ENCODE data around the gene ROMO1.

Gene ROMO1

GRCh38 chr20:35662551-35662950 lies 36.7 kb upstream of the ROMO1 start:
- TF ChIP-seq MAX (IDR thresholded peaks at IDR 0.05) (no peak), NFIC (IDR thresholded peaks at IDR 0.05) (no peak), EGR1 (IDR thresholded peaks at IDR 0.05) (no peak), REST (IDR thresholded peaks at IDR 0.05; ENCODE audit: low read depth) (no peak), CREB1 (IDR thresholded peaks at IDR 0.05; ENCODE audit: low read depth) (no peak), FOXM1 (IDR thresholded peaks at IDR 0.05; ENCODE audit: borderline replicate concordance, low read depth) (no peak), TAF1 (IDR thresholded peaks at IDR 0.05; ENCODE audit: low read depth) (no peak)

- TF ChIP-seq MAX (IDR thresholded peaks at IDR 0.05) (0 out of 2 replicates have a peak, but pooled peaks have one; percentile 44), ZBTB7A (IDR thresholded peaks at IDR 0.05; ENCODE audit: low read depth) (no peak)
Observed at GRCh38 chr20:35663516-35664465, 35.4 kb upstream of the ROMO1 start.

- TF ChIP-seq CEBPB (IDR thresholded peaks at IDR 0.05) (no peak), RAD21 (IDR thresholded peaks at IDR 0.05; ENCODE audit: low read depth) (no peak), YY1 (IDR thresholded peaks at IDR 0.05; ENCODE audit: low read depth) (peak; percentile 97), USF1 (IDR thresholded peaks at IDR 0.05) (no peak), EP300 (IDR thresholded peaks at IDR 0.05; ENCODE audit: borderline replicate concordance) (peak; percentile 29; the same call in 1 of the 2 replicates), EGR1 (IDR thresholded peaks at IDR 0.05) (0 out of 2 replicates have a peak, but pooled peaks have one; percentile 25), REST (IDR thresholded peaks at IDR 0.05; ENCODE audit: low read depth) (no peak), NFIC (IDR thresholded peaks at IDR 0.05) (no peak), TAF1 (IDR thresholded peaks at IDR 0.05; ENCODE audit: low read depth) (peak; percentile 93), ZBTB7A (IDR thresholded peaks at IDR 0.05; ENCODE audit: low read depth) (peak; percentile 64; the same call in 1 of the 2 replicates), CREB1 (IDR thresholded peaks at IDR 0.05; ENCODE audit: low read depth) (peak; percentile 74; the same call in 1 of the 2 replicates), TCF12 (IDR thresholded peaks at IDR 0.05; ENCODE audit: low read depth) (0 out of 2 replicates have a peak, but pooled peaks have one; percentile 41), TEAD4 (IDR thresholded peaks at IDR 0.05) (peak; percentile 81), FOXM1 (IDR thresholded peaks at IDR 0.05; ENCODE audit: borderline replicate concordance, low read depth) (no peak), MAX (IDR thresholded peaks at IDR 0.05) (peak; percentile 92)
Observed at GRCh38 chr20:35664466-35665206, 34.6 kb upstream of the ROMO1 start, which contains the start of the genes CPNE1 and RBM12. Gene CPNE1 (minus strand): TSS chr20:35664900. CDS start chr20:35632923, 31,977 bp downstream. Gene RBM12 (minus strand): TSS chr20:35664900. CDS start chr20:35655322, 9,578 bp downstream.

- TF ChIP-seq TEAD4 (IDR thresholded peaks at IDR 0.05) (no peak), ZBTB7A (IDR thresholded peaks at IDR 0.05; ENCODE audit: low read depth) (no peak), USF1 (IDR thresholded peaks at IDR 0.05) (no peak), CEBPB (IDR thresholded peaks at IDR 0.05) (no peak), CREB1 (IDR thresholded peaks at IDR 0.05; ENCODE audit: low read depth) (no peak), YY1 (IDR thresholded peaks at IDR 0.05; ENCODE audit: low read depth) (no peak)
Observed at GRCh38 chr20:35665949-35666288, 33.3 kb upstream of the ROMO1 start.

- TF ChIP-seq REST (IDR thresholded peaks at IDR 0.05; ENCODE audit: low read depth), result no peak
- TF ChIP-seq CEBPB (IDR thresholded peaks at IDR 0.05), result no peak
- TF ChIP-seq FOXM1 (IDR thresholded peaks at IDR 0.05; ENCODE audit: borderline replicate concordance, low read depth), result no peak
Observed at GRCh38 chr20:35669221-35669620, 30.0 kb upstream of the ROMO1 start.
